ENCODE measurements around the gene LRIT2. TPM values are rescaled to one million over a fixed set of nuclear protein-coding genes. Genes with fewer than 3 reads are reported as not detected.

Gene LRIT2
- total RNA-seq, 2 donors from 2014 or later = not detected

DNA sequence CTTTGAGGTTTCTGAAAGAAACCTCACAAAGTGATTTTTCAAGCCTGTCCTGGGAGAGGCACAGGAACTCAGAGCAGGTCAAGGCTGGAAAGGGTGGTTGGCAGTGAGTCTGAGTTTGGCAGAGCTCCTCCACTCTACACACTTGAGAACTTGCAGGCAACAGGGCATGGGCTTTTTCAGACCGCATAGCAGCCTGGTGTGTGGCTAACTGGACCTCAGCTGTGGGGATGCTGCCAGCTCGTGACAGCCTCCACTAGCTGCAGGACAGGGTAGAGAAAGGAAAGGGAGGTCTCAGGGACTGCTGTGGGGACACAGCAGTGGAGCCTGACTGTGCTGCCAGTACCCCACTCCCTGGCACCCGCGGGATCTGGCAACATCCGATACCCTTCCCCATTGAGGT is 28.4 kb downstream of the LRIT2 start:
- DNase-seq (ENCODE audit: low spot score) (no peak), ATAC-seq (ENCODE audit: insufficient number of reproducible peaks, low FRiP score, low read depth) (no peak)
- Histone ChIP-seq H3K36me3 (no peaks in the 10 kb centered on the region), H3K27ac (no peak overlapping the region), H3K27me3 (replicated peaks; ENCODE audit: insufficient read depth) (no peaks in the 10 kb centered on the region), H3K9me3 (no peaks in the 10 kb centered on the region), H3K4me3 (no peak overlapping the region), H3K4me1 (ENCODE audit: control insufficient read depth in 1 of 2, low read depth in 2 of 2) (peaks cover 6 to 14% of the 10 kb centered on the region in 2 donors)
- TF ChIP-seq, protein P1, sequence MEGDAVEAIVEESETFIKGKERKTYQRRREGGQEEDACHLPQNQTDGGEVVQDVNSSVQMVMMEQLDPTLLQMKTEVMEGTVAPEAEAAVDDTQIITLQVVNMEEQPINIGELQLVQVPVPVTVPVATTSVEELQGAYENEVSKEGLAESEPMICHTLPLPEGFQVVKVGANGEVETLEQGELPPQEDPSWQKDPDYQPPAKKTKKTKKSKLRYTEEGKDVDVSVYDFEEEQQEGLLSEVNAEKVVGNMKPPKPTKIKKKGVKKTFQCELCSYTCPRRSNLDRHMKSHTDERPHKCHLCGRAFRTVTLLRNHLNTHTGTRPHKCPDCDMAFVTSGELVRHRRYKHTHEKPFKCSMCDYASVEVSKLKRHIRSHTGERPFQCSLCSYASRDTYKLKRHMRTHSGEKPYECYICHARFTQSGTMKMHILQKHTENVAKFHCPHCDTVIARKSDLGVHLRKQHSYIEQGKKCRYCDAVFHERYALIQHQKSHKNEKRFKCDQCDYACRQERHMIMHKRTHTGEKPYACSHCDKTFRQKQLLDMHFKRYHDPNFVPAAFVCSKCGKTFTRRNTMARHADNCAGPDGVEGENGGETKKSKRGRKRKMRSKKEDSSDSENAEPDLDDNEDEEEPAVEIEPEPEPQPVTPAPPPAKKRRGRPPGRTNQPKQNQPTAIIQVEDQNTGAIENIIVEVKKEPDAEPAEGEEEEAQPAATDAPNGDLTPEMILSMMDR (IDR thresholded peaks at IDR 0.05) = no peak

DNA sequence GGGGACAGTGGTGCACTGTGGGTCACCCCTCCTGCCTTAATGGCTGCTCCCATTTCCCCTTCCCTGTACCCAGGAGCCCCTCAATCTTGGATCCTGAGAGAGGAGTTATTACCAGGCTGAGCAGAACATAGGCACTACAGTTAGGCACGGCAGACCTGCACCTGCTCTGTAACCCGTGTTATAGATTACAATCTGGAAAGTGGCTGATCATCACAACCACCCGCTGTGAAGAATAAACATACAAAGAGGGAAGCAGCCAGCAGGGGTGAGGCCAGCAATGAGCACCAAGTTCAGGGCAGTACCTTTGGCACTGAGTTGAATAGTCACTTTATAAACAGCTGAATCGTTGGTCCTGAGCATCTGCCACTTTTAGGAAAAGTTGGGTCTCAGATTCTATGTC is 29.3 kb downstream of the LRIT2 start:
- no peak for DNase-seq (ENCODE audit: low spot score)
- TF ChIP-seq, protein P1 (IDR thresholded peaks at IDR 0.05) = no peak
- no peak overlapping the region for H3K27ac ChIP-seq
- no peak overlapping the region for H3K4me3 ChIP-seq
- no peaks in the 10 kb centered on the region for H3K9me3 ChIP-seq
- no peaks in the 10 kb centered on the region for H3K36me3 ChIP-seq
- no peaks in the 10 kb centered on the region for H3K27me3 ChIP-seq (replicated peaks; ENCODE audit: insufficient read depth)
- peaks cover 6 to 14% of the 10 kb centered on the region in 2 donors for H3K4me1 ChIP-seq (ENCODE audit: control insufficient read depth in 1 of 2, low read depth in 2 of 2)
- no peak for ATAC-seq (ENCODE audit: insufficient number of reproducible peaks, low FRiP score, low read depth)

DNA sequence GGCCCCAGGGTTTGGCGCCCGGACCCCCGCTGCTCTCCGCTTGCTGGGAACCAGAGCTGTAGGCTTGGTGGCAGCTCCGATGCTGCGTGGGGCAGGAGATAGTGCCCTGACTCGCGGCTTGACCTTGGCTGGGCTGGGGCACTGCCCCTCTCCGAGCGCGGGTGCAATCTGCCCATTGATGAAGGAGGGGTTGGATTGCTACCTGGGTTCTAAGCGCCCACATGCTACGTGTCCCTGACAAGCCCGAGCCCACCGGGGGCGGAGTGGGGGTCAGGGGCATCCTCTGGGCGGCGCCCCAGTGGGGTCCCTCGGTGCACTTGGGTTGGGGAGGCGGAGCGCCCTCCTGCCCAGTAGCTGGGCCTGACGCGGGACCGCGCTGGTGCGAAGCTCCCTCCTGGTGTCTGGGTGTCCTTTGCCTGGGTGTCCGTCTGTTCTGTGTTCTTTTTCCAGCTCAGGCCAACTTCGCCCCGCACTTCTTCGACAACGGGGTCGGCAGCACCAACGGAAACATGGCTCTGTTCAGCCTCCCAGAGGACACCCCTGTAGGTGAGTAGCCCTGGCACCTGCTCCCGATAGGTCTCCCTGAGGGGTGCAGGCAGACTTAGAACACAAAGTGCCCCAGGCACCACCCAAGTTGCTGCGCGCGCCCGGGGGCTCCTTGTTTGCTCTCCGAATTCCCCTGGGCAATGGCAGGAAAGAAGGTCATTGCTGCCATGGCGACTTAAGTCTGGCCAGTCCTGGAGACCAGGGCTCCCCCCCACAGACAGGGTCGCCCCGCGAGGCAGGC is 30.1 kb downstream of the LRIT2 start:
- no peak overlapping the region for H3K27ac ChIP-seq
- no peak for DNase-seq (ENCODE audit: low spot score)
- no peaks in the 10 kb centered on the region for H3K27me3 ChIP-seq (replicated peaks; ENCODE audit: insufficient read depth)
- peak overlapping the region; percentile 68 for H3K4me3 ChIP-seq
- peaks cover 6 to 14% of the 10 kb centered on the region in 2 donors for H3K4me1 ChIP-seq (ENCODE audit: control insufficient read depth in 1 of 2, low read depth in 2 of 2)
- no peaks in the 10 kb centered on the region for H3K9me3 ChIP-seq
- TF ChIP-seq, protein P1 (IDR thresholded peaks at IDR 0.05) = no peak
- no peak for ATAC-seq (ENCODE audit: insufficient number of reproducible peaks, low FRiP score, low read depth)
- no peaks in the 10 kb centered on the region for H3K36me3 ChIP-seq

DNA sequence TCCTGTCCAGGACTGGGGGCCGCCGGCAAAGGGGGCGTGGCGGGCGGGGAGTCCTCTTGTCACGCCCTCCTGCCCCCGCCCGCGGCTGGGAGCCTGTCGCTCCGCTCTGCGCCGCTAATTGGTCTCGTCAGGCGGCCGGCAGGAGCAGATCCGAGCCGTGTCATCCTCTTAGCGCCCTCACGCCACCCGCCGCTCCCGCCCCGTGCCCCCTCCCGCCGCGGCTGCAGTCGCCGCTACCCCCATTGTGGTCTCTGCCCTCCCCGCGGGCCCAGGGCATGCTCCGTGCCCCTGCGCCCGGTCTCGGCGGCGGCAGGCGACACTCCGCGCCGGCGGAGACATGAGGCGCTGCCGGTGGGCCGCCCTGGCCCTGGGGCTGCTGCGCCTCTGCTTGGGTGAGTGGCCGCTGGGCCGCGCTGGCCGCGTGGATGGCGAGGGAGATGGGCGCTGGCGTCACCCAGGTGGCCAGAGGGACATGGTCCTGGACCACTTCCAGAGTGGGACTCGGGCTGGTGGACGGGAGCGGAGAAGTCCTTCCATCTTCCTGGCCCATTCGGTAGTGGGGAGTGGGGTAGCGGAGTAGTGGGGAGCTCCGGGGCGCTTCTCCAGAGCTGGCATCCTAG is 30.8 kb downstream of the LRIT2 start, which contains the start of gene CDHR1:
CDHR1 (plus strand) TSS at position 114 of the 620 bp plus-strand sequence; CDS start at position 338, 224 bp downstream.
- no peaks in the 10 kb centered on the region for H3K9me3 ChIP-seq
- H3K4me1 ChIP-seq (ENCODE audit: control insufficient read depth in 1 of 2, low read depth in 2 of 2) = peaks cover 6 to 14% of the 10 kb centered on the region in 2 donors
- TF ChIP-seq, protein P1 (IDR thresholded peaks at IDR 0.05) = no peak
- H3K27ac ChIP-seq = no peak within 1 kb of the TSS
- ATAC-seq (ENCODE audit: insufficient number of reproducible peaks, low FRiP score, low read depth) (no peak), DNase-seq (ENCODE audit: low spot score) (no peak)
- H3K27me3 ChIP-seq (replicated peaks; ENCODE audit: insufficient read depth) = no peaks in the 10 kb centered on the region
- H3K36me3 ChIP-seq = no peaks in the 10 kb centered on the region
- peak within 1 kb of the TSS; percentile 68 for H3K4me3 ChIP-seq

DNA sequence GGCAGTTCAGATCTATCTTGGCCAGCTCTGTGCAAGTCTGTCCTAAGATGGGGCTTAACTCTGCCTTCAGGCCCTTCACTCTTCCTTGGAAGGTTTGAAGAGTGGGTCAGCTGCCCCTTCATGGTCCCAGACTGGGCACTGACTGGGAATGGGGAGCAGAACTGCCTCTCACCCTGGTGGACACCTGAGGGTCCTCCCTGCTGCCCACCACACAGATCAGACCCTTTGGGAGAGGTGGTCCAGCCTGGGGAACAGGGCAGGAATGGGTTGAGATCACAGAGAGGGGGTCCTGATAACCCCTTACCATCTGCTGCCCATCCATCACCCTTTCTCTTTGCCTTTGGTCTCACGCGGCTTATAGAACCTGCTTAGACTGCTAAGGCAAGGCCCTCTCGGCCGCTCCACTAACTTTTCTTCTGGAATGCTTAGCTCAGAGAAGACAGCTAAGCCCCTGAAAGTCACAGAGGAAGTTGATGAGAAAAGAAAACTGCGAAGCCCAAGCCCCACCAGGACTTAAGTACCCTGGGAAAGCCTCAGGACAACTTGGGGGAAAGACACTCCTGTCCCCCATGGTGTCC is 31.4 kb downstream of the LRIT2 start:
- Histone ChIP-seq H3K9me3 (no peaks in the 10 kb centered on the region), H3K27me3 (replicated peaks; ENCODE audit: insufficient read depth) (no peaks in the 10 kb centered on the region), H3K4me1 (ENCODE audit: control insufficient read depth in 1 of 2, low read depth in 2 of 2) (peaks cover 6 to 14% of the 10 kb centered on the region in 2 donors), H3K4me3 (peak overlapping the region; percentile 68), H3K36me3 (no peaks in the 10 kb centered on the region), H3K27ac (no peak overlapping the region)
- ATAC-seq (ENCODE audit: insufficient number of reproducible peaks, low FRiP score, low read depth) = no peak
- TF ChIP-seq, protein P1 (IDR thresholded peaks at IDR 0.05) = no peak
- no peak for DNase-seq (ENCODE audit: low spot score)

All from thoracic aorta (tissue), 2 donors.